GM12878 (cell line): ENCODE data around the gene PDCD7. TPM values are rescaled to one million over a fixed set of nuclear protein-coding genes. Genes with fewer than 3 reads are reported as not detected.

Source experiments
- ATAC-seq: fragments of 200-7000 bp; cut with Tn5 transposase; 3 replicates; pipeline ENCODE4 v1.9.1; 2020; ENCODE audit warnings: mild to moderate bottlenecking, moderate library complexity
- BruUV-seq: library from RNA; stranded (reverse); fragments of 400-500 nt; replicated peaks from 2 replicates; lab custom pipeline; 2021; lab: Mats Ljungman, UMichigan
- CTCF ChIA-PET: fragments of 300-600 bp; sonication (Branson Sonifier 250); formaldehyde crosslinking; extraction: SDS; loops from one replicate; lab custom pipeline; 2021; ENCODE audit warnings: inconsistent platforms; lab: Yijun Ruan, JAX
- POLR2A ChIA-PET: fragments of 350-600 bp; formaldehyde crosslinking; extraction: SDS; loops from one replicate; lab custom pipeline; 2021; ENCODE audit warnings: inconsistent platforms; lab: Charles Lee
- RAD21 ChIA-PET: fragments of 300-600 bp; sonication (Branson Sonifier 250); formaldehyde crosslinking; loops from one replicate; lab custom pipeline; 2023; ENCODE audit warnings: antibody characterized with exemption; ENCODE audit not compliant: unreplicated experiment; lab: Charles Lee
- SMC1A ChIA-PET: fragments of 300-600 bp; sonication (Branson Sonifier 250); formaldehyde crosslinking; loops from one replicate; lab custom pipeline; 2023; ENCODE audit not compliant: unreplicated experiment, uncharacterized antibody; lab: Charles Lee
- DNase-seq: peaks from one replicate; pipeline ENCODE4 v3.0.0-alpha.2; 2011; ENCODE audit warnings: low read depth, low spot score
- FAIRE-seq: peaks from 3 replicates; lab custom pipeline; 2011; peaks lifted over from hg19 to GRCh38; lab: Jason Lieb, UNC
- H2AFZ ChIP-seq: 2 replicates; pipeline ENCODE4 v1.6.0; 2011; ENCODE audit warnings: low read depth, low read length, control low read depth; ENCODE audit not compliant: control insufficient read depth
- H3K27ac ChIP-seq: 2 replicates; pipeline ENCODE4 v1.5.1; 2011; ENCODE audit warnings: control low read depth; ENCODE audit not compliant: control insufficient read depth, insufficient read depth
- H3K27me3 ChIP-seq, 2 experiments: replicated peaks in 1 of 2; 2 replicates each; pipeline versions ENCODE4 v1.6.0 to v1.6.1; 2011; ENCODE audit warnings: low read length in 1 of 2; ENCODE audit not compliant: control insufficient read depth in 2 of 2, insufficient read depth in 2 of 2
- H3K36me3 ChIP-seq, 2 experiments: 2 replicates each; pipeline ENCODE4 v1.5.1; 2011; ENCODE audit warnings: low read length in 1 of 2; ENCODE audit not compliant: control insufficient read depth in 2 of 2, insufficient read depth in 2 of 2
- H3K4me1 ChIP-seq: 2 replicates; pipeline ENCODE4 v1.6.1; 2011; ENCODE audit warnings: mild to moderate bottlenecking, low read length, moderate library complexity, mixed read lengths; ENCODE audit not compliant: control insufficient read depth, insufficient read depth
- H3K4me2 ChIP-seq: 2 replicates; pipeline ENCODE4 v1.6.0; 2011; ENCODE audit warnings: control low read depth; ENCODE audit not compliant: control insufficient read depth, insufficient read depth
- H3K4me3 ChIP-seq: fragments of 200-600 bp; sonication (generic); 2 replicates; pipeline ENCODE4 v1.5.1; 2016
- H3K79me2 ChIP-seq: 2 replicates; pipeline ENCODE4 v1.6.0; 2011; ENCODE audit warnings: low read length; ENCODE audit not compliant: control insufficient read depth, insufficient read depth
- H3K9ac ChIP-seq: 2 replicates; pipeline ENCODE4 v1.8.0; 2011; ENCODE audit warnings: low read length, control low read depth, mixed read lengths; ENCODE audit not compliant: control insufficient read depth, insufficient read depth
- H3K9me3 ChIP-seq: replicated peaks from 3 replicates; pipeline ENCODE4 v1.5.1; 2011; ENCODE audit warnings: mild to moderate bottlenecking, low read length; ENCODE audit not compliant: control insufficient read depth, insufficient read depth
- H4K20me1 ChIP-seq: 2 replicates; pipeline ENCODE4 v1.6.0; 2011; ENCODE audit not compliant: control insufficient read depth, insufficient read depth
- TCF12 ChIP-seq: IDR thresholded peaks from 2 replicates; pipeline ENCODE4 v1.6.1; 2011; ENCODE audit warnings: low read depth, mild to moderate bottlenecking, low read length
- WGBS: methylation state at CpG from one replicate; pipeline ENCODE4 v1.1.6; 2016; ENCODE audit warnings: low lambda C conversion rate; ENCODE audit not compliant: insufficient replicate concordance, insufficient coverage; ENCODE audit errors: missing lambda C conversion rate; 5-methylcytosine and 5-hydroxymethylcytosine counted together
- in situ Hi-C: fragments of 300-500 bp; cut with MboI; formaldehyde crosslinking; loops from 9 replicates; pipeline ENCODE4 v1.14.3; 2018; ENCODE audit warnings: mixed read lengths
- intact Hi-C: fragments of 100-400 bp; cut with micrococcal nuclease; formaldehyde crosslinking; loops from one replicate; pipeline ENCODE4 v1.14.2; 2022; ENCODE audit not compliant: unreplicated experiment
- polyA plus RNA-seq, 11 experiments: library from polyadenylated mRNA; depleted of rRNA in 4 of 11; unstranded in 6 of 11; stranded (reverse) in 5 of 11; fragments of >200 nt; fragmentation: Nextera tagmentation in 4 of 11; fragmentation: Illumina TruSeq in 1 of 11; extraction: Ambion mirVana in 4 of 11; extraction: Trizol in 1 of 11; gene quantifications; 1 replicate in 1 of 11; 2 replicates in 10 of 11; pipeline versions ENCODE4 v1.2.1 to v1.2.3, GENCODE V29; 2011 to 2016; ENCODE audit warnings: inconsistent platforms in 2 of 11, missing spikeins in 2 of 11, low read depth in 1 of 11
- total RNA-seq, 4 experiments: library from RNA; depleted of rRNA in 3 of 4; stranded (reverse); fragments of >200 nt in 3 of 4; fragmentation: Illumina TruSeq in 1 of 4; extraction: Trizol in 1 of 4; gene quantifications; 2 replicates each; pipeline versions ENCODE4 v1.2.1 to v1.2.3, GENCODE V29; 2013 to 2021
- TF ChIP-seq, protein P1 (sequence below): IDR thresholded peaks from 2 replicates; pipeline ENCODE4 v1.6.1; 2011; ENCODE audit warnings: borderline replicate concordance, low read depth, mild to moderate bottlenecking, moderate library complexity, mixed read lengths, low read length; ENCODE audit not compliant: insufficient read depth; ENCODE audit errors: extremely low read length
- TF ChIP-seq, protein P2 (sequence below): fragments of 450-650 bp; IDR thresholded peaks from 2 replicates; pipeline ENCODE4 v1.6.1; 2018; ENCODE audit warnings: mild to moderate bottlenecking, low read depth, moderate library complexity; ENCODE audit not compliant: partially characterized antibody

PDCD7 gene
- total and polyA plus RNA-seq, 10 of the 15 experiments (the other 5 are each of a cell fraction or from before 2014, with no cell fraction given) = 4.2 to 24.2 (median 13.4) TPM

DNA sequence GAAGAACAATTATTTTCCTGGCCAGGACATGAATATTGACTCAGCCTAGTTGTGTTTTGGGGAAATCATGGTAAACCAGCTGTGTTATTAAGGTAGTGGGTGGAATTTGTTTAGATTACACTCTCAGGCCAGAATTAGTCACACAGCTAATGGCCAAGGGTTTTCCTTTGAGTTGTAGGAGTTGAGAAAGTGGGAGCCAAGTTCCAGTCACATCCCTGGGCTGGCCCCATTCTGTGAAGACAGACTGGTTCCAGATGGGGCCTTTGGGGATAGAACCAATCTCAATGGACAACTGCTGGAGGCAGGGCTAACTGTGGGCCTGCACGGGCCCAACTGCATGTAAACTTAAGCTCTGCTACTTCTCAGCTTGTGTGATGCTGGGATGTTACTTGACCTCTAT lies 64.4 kb downstream of the PDCD7 start:
- no TSS peak for BruUV-seq
- Histone ChIP-seq H3K4me1 (no peaks in the 10 kb centered on the region), H3K36me3 (no peaks in the 10 kb centered on the region), H3K27ac (no peak overlapping the region), H3K9me3 (no peaks in the 10 kb centered on the region), H2AFZ (no peak overlapping the region), H3K27me3 (peaks cover 0 to 2% of the 10 kb centered on the region in 2 experiments), H3K79me2 (no peaks in the 10 kb centered on the region), H3K4me3 (no peak overlapping the region), H3K9ac (no peak overlapping the region), H3K4me2 (no peak overlapping the region), H4K20me1 (no peaks in the 10 kb centered on the region)
- in situ Hi-C loops (no loop called here), intact Hi-C loops (no loop called here)
- DNase-seq (no peak), FAIRE-seq (no peak), ATAC-seq (no peak)
- POLR2A ChIA-PET = no interaction called here
- TF ChIP-seq, protein P1, sequence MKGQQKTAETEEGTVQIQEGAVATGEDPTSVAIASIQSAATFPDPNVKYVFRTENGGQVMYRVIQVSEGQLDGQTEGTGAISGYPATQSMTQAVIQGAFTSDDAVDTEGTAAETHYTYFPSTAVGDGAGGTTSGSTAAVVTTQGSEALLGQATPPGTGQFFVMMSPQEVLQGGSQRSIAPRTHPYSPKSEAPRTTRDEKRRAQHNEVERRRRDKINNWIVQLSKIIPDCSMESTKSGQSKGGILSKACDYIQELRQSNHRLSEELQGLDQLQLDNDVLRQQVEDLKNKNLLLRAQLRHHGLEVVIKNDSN = no peak
- no peak for TF ChIP-seq TCF12
- TF ChIP-seq, protein P2, sequence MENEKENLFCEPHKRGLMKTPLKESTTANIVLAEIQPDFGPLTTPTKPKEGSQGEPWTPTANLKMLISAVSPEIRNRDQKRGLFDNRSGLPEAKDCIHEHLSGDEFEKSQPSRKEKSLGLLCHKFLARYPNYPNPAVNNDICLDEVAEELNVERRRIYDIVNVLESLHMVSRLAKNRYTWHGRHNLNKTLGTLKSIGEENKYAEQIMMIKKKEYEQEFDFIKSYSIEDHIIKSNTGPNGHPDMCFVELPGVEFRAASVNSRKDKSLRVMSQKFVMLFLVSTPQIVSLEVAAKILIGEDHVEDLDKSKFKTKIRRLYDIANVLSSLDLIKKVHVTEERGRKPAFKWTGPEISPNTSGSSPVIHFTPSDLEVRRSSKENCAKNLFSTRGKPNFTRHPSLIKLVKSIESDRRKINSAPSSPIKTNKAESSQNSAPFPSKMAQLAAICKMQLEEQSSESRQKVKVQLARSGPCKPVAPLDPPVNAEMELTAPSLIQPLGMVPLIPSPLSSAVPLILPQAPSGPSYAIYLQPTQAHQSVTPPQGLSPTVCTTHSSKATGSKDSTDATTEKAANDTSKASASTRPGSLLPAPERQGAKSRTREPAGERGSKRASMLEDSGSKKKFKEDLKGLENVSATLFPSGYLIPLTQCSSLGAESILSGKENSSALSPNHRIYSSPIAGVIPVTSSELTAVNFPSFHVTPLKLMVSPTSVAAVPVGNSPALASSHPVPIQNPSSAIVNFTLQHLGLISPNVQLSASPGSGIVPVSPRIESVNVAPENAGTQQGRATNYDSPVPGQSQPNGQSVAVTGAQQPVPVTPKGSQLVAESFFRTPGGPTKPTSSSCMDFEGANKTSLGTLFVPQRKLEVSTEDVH = no peak
- CTCF ChIA-PET = interaction anchor here (1.0 to 1.4 kb wide), 4 partner anchors 8 to 32 kb away, joined by 3 to 5 read pairs (median 3); no protein-coding TSS in a partner anchor
- RAD21 ChIA-PET = no interaction called here
- SMC1A ChIA-PET = interaction anchor here (0.6 to 1.8 kb wide), 4 partner anchors 9 to 1364 kb away, joined by 3 to 5 read pairs (median 4); no protein-coding TSS in a partner anchor
- 19% methylated on average over 1 of the region's 1 CpG for WGBS
